ENCODE results near the gene USP5.

The USP5 gene

DNA sequence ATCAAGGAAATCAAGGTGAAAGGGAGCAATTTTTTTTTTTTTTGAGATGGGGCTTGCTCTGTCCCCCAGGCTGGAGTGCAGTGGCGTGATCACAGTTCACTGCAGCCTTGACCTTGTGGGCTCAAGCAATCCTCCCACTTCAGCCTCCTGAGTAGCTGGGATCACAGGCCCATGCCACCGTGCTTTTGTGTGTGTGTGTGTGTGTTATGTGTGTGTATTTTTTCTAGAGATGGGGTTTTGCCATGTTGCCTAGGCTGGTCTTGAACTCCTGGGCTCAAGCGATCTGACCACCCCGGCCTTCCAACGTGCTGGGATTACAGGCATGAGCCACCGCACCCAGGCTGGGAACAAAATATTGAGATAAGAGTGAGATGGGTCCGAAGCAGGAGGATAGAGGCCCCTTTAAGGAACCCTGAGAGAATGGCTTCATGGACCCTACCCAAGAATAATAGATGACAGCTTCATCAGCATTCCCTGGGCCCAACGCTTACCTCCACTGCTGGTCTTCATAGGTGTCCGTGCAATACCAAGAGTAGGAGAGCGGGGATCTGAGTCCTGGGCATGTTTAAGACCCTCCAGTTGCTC, 1.9 kb upstream of the USP5 start:
- Histone ChIP-seq H3K4me1 (ENCODE audit: control insufficient read depth, insufficient read depth, low read length) (no peaks in the 10 kb centered on the region), H3K27ac (ENCODE audit: low read depth, low read length) (no peak overlapping the region), H3K36me3 (ENCODE audit: control insufficient read depth, insufficient read depth, low read length) (no peaks in the 10 kb centered on the region), H3K27me3 (ENCODE audit: control insufficient read depth, insufficient read depth, low read length) (no peaks in the 10 kb centered on the region), H3K9ac (ENCODE audit: low read length) (no peak overlapping the region), H3K4me3 (ENCODE audit: low read length) (no peak overlapping the region)

DNA sequence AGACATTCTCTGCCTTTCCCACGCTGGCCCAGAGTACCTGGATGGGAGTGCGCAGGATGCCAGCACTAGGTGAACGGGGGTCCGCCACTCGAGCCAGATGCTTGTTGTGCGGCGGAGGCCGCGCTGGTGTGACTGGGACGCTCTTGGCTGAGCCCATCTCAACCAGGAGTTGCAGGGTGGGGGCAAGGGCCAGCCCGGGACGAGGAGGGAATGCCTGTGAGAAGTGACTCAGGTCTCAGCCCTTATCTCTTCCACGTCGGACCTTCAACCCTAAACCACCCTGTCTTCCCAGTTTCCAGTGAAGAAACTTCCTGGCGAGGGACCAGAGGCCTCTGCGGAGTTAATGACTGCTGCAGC, 1.2 kb upstream of the USP5 start:
- peak overlapping the region; percentile 4 for H3K4me3 ChIP-seq (ENCODE audit: low read length)
- no peaks in the 10 kb centered on the region for H3K27me3 ChIP-seq (ENCODE audit: control insufficient read depth, insufficient read depth, low read length)
- H3K27ac ChIP-seq (ENCODE audit: low read depth, low read length) = no peak overlapping the region
- H3K9ac ChIP-seq (ENCODE audit: low read length) = no peak overlapping the region
- H3K4me1 ChIP-seq (ENCODE audit: control insufficient read depth, insufficient read depth, low read length) = no peaks in the 10 kb centered on the region
- H3K36me3 ChIP-seq (ENCODE audit: control insufficient read depth, insufficient read depth, low read length) = peaks cover 4% of the 10 kb centered on the region

- H3K27me3 ChIP-seq (ENCODE audit: control insufficient read depth, insufficient read depth, low read length) = no peaks in the 10 kb centered on the region
- H3K4me3 ChIP-seq (ENCODE audit: low read length) = peak within 1 kb of the TSS; percentile 88
- peak within 1 kb of the TSS; percentile 87 for H3K27ac ChIP-seq (ENCODE audit: low read depth, low read length)
- peak within 1 kb of the TSS; percentile 42 for H3K9ac ChIP-seq (ENCODE audit: low read length)
- no peaks in the 10 kb centered on the region for H3K4me1 ChIP-seq (ENCODE audit: control insufficient read depth, insufficient read depth, low read length)
- H3K36me3 ChIP-seq (ENCODE audit: control insufficient read depth, insufficient read depth, low read length) = peaks cover 9% of the 10 kb centered on the region
Observed at GRCh38 chr12:6851153-6851920, 613 bp upstream of the USP5 start, which contains the start of gene CDCA3. Gene CDCA3, minus strand, starts transcription at chr12:6851286. Its CDS starts 334 bp downstream, at chr12:6850952.

DNA sequence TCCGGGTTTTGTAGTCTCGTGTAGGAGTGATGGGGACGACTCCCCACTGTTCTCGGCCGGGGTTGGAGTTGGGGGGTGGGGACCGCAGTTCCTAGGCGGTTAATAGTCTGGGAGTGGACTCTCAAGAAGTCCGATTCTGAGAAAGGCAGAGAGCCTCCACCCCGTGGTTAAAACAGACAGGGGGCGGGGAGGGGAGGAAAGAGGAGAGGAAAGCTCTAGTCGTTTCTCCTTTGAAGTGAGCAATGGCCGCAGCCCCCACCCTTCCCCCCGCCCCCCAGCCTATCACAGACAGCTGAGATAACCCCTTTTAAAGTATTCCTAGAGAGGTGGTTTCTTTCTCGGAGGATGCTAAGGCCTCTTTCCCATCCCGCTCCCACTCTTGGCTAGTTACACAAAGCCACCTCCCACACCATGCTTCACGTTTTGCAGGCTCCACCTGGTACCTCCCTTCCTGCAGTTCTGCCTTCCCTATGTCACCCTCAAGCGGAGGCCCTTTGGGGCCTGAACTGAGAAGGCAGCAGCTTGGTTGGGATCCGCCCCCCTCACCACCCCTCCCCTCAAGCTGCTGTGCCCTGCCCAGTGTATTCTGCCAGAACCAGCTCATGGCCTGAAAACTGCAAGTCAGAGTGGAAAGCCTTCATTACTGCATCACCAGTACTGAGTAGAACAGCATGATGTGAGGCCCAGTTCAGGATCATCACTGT, 853 bp downstream of the USP5 start:
- H3K9ac ChIP-seq (ENCODE audit: low read length) = no peak overlapping the region
- peak overlapping the region; percentile 46 for H3K4me3 ChIP-seq (ENCODE audit: low read length)
- H3K36me3 ChIP-seq (ENCODE audit: control insufficient read depth, insufficient read depth, low read length) = peaks cover 17% of the 10 kb centered on the region
- no peaks in the 10 kb centered on the region for H3K27me3 ChIP-seq (ENCODE audit: control insufficient read depth, insufficient read depth, low read length)
- peak overlapping the region; percentile 65 for H3K27ac ChIP-seq (ENCODE audit: low read depth, low read length)
- H3K4me1 ChIP-seq (ENCODE audit: control insufficient read depth, insufficient read depth, low read length) = no peaks in the 10 kb centered on the region

GRCh38 chr12:6853626-6854025, 1.7 kb downstream of the USP5 start:
- Histone ChIP-seq H3K27ac (ENCODE audit: low read depth, low read length) (no peak overlapping the region), H3K27me3 (ENCODE audit: control insufficient read depth, insufficient read depth, low read length) (no peaks in the 10 kb centered on the region), H3K4me3 (ENCODE audit: low read length) (no peak overlapping the region), H3K4me1 (ENCODE audit: control insufficient read depth, insufficient read depth, low read length) (no peaks in the 10 kb centered on the region), H3K9ac (ENCODE audit: low read length) (no peak overlapping the region), H3K36me3 (ENCODE audit: control insufficient read depth, insufficient read depth, low read length) (peaks cover 25% of the 10 kb centered on the region)

DNA sequence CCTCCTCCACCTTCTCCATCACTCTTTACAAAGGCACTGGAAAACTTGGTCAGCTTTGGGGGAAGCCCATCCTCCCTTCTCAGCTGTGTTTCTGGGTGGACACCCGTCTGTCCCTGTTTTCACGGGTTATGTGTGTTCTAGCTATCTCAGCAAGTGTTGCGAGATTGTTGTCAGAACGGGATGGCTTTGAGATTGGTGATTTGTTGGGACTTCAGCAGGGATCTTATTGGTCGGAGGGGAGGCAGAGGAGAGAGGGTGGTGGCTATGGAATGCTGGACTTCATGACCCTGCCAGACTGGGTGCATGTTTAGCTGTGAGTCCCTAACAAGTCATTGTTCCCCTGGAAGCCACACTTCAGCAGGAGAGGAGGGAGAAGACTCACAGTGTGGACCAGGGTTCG, 2.1 kb downstream of the USP5 start:
- Histone ChIP-seq H3K36me3 (ENCODE audit: control insufficient read depth, insufficient read depth, low read length) (peaks cover 29% of the 10 kb centered on the region), H3K9ac (ENCODE audit: low read length) (no peak overlapping the region), H3K4me3 (ENCODE audit: low read length) (no peak overlapping the region), H3K4me1 (ENCODE audit: control insufficient read depth, insufficient read depth, low read length) (no peaks in the 10 kb centered on the region), H3K27ac (ENCODE audit: low read depth, low read length) (no peak overlapping the region), H3K27me3 (ENCODE audit: control insufficient read depth, insufficient read depth, low read length) (no peaks in the 10 kb centered on the region)

- peaks cover 34% of the 10 kb centered on the region for H3K36me3 ChIP-seq (ENCODE audit: control insufficient read depth, insufficient read depth, low read length)
- H3K27ac ChIP-seq (ENCODE audit: low read depth, low read length) = no peak overlapping the region
Observed at GRCh38 chr12:6855322-6855721, 3.4 kb downstream of the USP5 start.

DNA sequence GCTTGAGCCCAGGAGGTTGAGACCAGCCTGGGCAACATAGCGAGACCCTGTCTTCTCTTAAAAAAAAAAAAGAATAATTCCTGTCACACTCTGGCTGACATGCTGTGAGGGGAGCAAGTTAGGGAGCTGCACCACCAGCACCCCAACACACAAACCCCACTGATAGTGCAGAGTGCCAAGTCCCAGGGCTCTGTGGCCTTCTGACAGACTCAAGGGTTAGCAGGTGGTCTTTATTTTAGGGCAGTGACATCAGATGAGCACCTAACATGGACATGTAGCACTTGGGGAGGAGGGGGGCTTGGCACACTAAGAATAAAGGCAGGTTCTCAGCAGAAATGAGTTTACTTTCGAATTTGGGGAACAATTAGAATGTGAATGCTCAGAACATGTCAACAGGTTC, 6.8 kb downstream of the USP5 start:
- no peak overlapping the region for H3K27ac ChIP-seq (ENCODE audit: low read depth, low read length)
- H3K9ac ChIP-seq (ENCODE audit: low read length) = no peak overlapping the region
- H3K4me1 ChIP-seq (ENCODE audit: control insufficient read depth, insufficient read depth, low read length) = no peaks in the 10 kb centered on the region
- H3K4me3 ChIP-seq (ENCODE audit: low read length) = no peak overlapping the region
- peaks cover 51% of the 10 kb centered on the region for H3K36me3 ChIP-seq (ENCODE audit: control insufficient read depth, insufficient read depth, low read length)
- H3K27me3 ChIP-seq (ENCODE audit: control insufficient read depth, insufficient read depth, low read length) = no peaks in the 10 kb centered on the region

More at GRCh38 chr12:6855322-6855721, 3.4 kb downstream of the USP5 start:
- H3K27me3 ChIP-seq (ENCODE audit: control insufficient read depth, insufficient read depth, low read length) = no peaks in the 10 kb centered on the region
- no peak overlapping the region for H3K4me3 ChIP-seq (ENCODE audit: low read length)
- H3K9ac ChIP-seq (ENCODE audit: low read length) = no peak overlapping the region
- H3K4me1 ChIP-seq (ENCODE audit: control insufficient read depth, insufficient read depth, low read length) = no peaks in the 10 kb centered on the region

- no peak overlapping the region for H3K27ac ChIP-seq (ENCODE audit: low read depth, low read length)
- H3K4me1 ChIP-seq (ENCODE audit: control insufficient read depth, insufficient read depth, low read length) = no peaks in the 10 kb centered on the region
- peaks cover 55% of the 10 kb centered on the region for H3K36me3 ChIP-seq (ENCODE audit: control insufficient read depth, insufficient read depth, low read length)
- H3K27me3 ChIP-seq (ENCODE audit: control insufficient read depth, insufficient read depth, low read length) = no peaks in the 10 kb centered on the region
- H3K9ac ChIP-seq (ENCODE audit: low read length) = no peak overlapping the region
- H3K4me3 ChIP-seq (ENCODE audit: low read length) = no peak overlapping the region
Observed at GRCh38 chr12:6860116-6860515, 8.2 kb downstream of the USP5 start.

DNA sequence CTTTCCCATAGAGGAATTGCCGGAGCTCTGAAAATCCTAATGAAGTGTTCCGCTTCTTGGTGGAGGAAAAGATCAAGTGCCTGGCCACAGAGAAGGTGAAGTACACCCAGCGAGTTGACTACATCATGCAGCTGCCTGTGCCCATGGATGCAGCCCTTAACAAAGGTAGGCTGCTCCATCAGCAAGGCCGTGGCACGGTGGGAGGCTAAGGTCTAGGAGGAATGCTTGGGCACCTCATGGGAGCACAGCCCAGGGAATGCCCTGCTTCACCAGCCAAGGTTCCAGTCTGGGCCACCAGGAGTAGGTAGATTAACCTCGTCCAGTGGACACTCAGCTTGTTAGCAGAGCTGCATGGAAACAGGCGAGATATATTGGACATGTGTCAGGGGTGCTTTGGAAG, 9.0 kb downstream of the USP5 start:
- Histone ChIP-seq H3K4me3 (ENCODE audit: low read length) (no peak overlapping the region), H3K27ac (ENCODE audit: low read depth, low read length) (no peak overlapping the region), H3K4me1 (ENCODE audit: control insufficient read depth, insufficient read depth, low read length) (no peaks in the 10 kb centered on the region), H3K9ac (ENCODE audit: low read length) (no peak overlapping the region), H3K36me3 (ENCODE audit: control insufficient read depth, insufficient read depth, low read length) (peaks cover 52% of the 10 kb centered on the region), H3K27me3 (ENCODE audit: control insufficient read depth, insufficient read depth, low read length) (no peaks in the 10 kb centered on the region)

DNA sequence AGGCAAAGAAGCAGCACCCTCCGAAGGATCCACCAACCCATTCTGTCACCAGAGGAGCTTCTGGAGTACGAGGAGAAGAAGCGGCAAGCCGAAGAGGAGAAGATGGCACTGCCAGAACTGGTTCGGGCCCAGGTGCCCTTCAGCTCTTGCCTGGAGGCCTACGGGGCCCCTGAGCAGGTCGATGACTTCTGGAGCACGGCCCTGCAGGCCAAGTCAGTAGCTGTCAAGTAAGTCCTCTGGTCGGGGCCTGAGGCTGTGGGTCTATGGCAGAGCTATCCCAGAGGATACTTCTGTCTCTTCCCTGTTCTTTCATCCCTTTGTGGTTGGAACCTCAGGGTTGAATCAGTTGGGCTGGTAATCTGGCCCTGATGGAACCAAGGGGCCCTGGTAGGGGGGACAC, 9.4 kb downstream of the USP5 start:
- H3K4me1 ChIP-seq (ENCODE audit: control insufficient read depth, insufficient read depth, low read length) = no peaks in the 10 kb centered on the region
- H3K4me3 ChIP-seq (ENCODE audit: low read length) = no peak overlapping the region
- no peak overlapping the region for H3K27ac ChIP-seq (ENCODE audit: low read depth, low read length)
- no peak overlapping the region for H3K9ac ChIP-seq (ENCODE audit: low read length)
- peaks cover 47% of the 10 kb centered on the region for H3K36me3 ChIP-seq (ENCODE audit: control insufficient read depth, insufficient read depth, low read length)
- H3K27me3 ChIP-seq (ENCODE audit: control insufficient read depth, insufficient read depth, low read length) = no peaks in the 10 kb centered on the region

GRCh38 chr12:6863033-6863432, 11.1 kb downstream of the USP5 start:
- no peak overlapping the region for H3K9ac ChIP-seq (ENCODE audit: low read length)
- no peak overlapping the region for H3K4me3 ChIP-seq (ENCODE audit: low read length)
- H3K27me3 ChIP-seq (ENCODE audit: control insufficient read depth, insufficient read depth, low read length) = no peaks in the 10 kb centered on the region
- H3K36me3 ChIP-seq (ENCODE audit: control insufficient read depth, insufficient read depth, low read length) = peaks cover 37% of the 10 kb centered on the region
- H3K27ac ChIP-seq (ENCODE audit: low read depth, low read length) = no peak overlapping the region
- peaks cover 3% of the 10 kb centered on the region for H3K4me1 ChIP-seq (ENCODE audit: control insufficient read depth, insufficient read depth, low read length)

Data from rectal smooth muscle tissue (tissue), 1 donor.